Cardiac muscle cell (in vitro differentiated cells and primary cell): ENCODE data around the gene ADAMTSL3. TPM values are rescaled to one million over a fixed set of nuclear protein-coding genes. Genes with fewer than 3 reads are reported as not detected.
A peak's percentile ranks its signal among the peaks of the same experiment; 100 is the strongest.

Experiments
- DNase-seq, 2 donors: peaks; one replicate each; pipeline versions ENCODE4 v3.0.0 to v3.0.0-alpha.2; 2010 to 2017; ENCODE audit warnings: low read depth in 1 of 2, low spot score in 1 of 2
- H3K27ac ChIP-seq: fragments of 200-600 bp; sonication (generic); 2 replicates; pipeline ENCODE4 v1.5.1; 2016
- H3K27me3 ChIP-seq: fragments of 200-600 bp; sonication (generic); 2 replicates; pipeline ENCODE4 v1.6.0; 2016; ENCODE audit warnings: control low read depth
- H3K36me3 ChIP-seq: fragments of 200-600 bp; sonication (generic); 2 replicates; pipeline ENCODE4 v1.5.1; 2016; ENCODE audit warnings: control low read depth
- H3K4me1 ChIP-seq: fragments of 200-600 bp; sonication (generic); 2 replicates; pipeline ENCODE4 v1.8.1; 2017; ENCODE audit warnings: low read depth, mild to moderate bottlenecking, mixed run types
- H3K4me3 ChIP-seq: fragments of 200-600 bp; sonication (generic); 2 replicates; pipeline ENCODE4 v1.5.1; 2016; ENCODE audit warnings: mild to moderate bottlenecking
- H3K9me3 ChIP-seq: fragments of 200-600 bp; sonication (generic); 2 replicates; pipeline ENCODE4 v1.5.1; 2017; ENCODE audit warnings: low read depth, mild to moderate bottlenecking, control low read depth
- polyA plus RNA-seq: library from polyadenylated mRNA; unstranded; fragments of >200 nt; fragmentation: Nextera tagmentation; extraction: Ambion mirVana; gene quantifications from 2 replicates; pipeline ENCODE4 v1.2.1, GENCODE V29; 2016
- total RNA-seq: library from RNA; depleted of rRNA; stranded (reverse); fragments of >200 nt; gene quantifications from 2 replicates; pipeline ENCODE4 v1.2.3, GENCODE V29; 2016
- TF ChIP-seq, protein P1 (sequence below): IDR thresholded peaks from 2 replicates; pipeline ENCODE4 v1.5.1; 2012; ENCODE audit warnings: low read depth, mild to moderate bottlenecking, low read length

The ADAMTSL3 gene
- total and polyA plus RNA-seq, 2 experiments from 2014 or later = 0.83 to 2.0 TPM

DNA sequence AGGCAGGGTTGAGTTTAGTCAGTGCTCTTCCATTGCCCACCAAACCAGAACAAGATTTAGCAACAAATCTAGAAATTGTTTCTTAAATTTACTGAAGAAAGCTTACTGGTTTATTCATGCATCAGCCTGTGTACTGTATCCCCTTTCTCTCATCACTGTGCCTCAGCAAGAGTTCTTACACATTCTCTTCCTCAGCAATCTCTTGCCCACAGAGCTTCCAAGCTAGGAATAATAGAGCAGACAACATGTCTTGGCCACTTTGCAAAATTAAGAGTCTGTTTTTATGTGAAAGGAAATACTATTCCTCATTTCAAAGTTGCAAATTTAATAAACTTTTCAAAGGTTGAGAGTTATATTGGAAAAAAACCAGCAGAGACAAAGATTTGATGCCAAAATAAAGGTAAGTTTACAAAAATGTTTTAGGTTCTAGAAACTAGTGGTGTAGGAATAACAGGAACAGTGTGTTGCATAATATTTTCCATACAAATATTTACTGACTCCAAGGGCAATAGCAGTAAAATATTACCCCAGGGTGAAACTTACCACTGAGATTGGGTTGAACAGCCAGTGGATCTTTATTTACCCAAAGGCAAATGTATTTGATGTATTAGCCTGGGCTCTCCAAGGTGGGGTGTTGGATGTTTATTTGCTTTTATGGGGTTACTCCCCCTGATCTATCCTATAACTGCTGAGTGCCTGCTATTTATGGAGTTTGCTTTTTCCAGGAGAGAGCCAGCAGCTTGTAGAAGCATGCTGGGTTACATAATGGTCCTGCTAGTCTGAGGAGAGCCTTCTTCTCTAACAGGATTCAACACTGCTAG lies 276.7 kb downstream of the ADAMTSL3 start:
- Histone ChIP-seq H3K36me3 (no peaks in the 10 kb centered on the region), H3K9me3 (no peaks in the 10 kb centered on the region), H3K4me3 (no peak overlapping the region), H3K27me3 (no peaks in the 10 kb centered on the region), H3K4me1 (no peaks in the 10 kb centered on the region), H3K27ac (no peak overlapping the region)
- DNase-seq = no peak
- TF ChIP-seq, protein P1, sequence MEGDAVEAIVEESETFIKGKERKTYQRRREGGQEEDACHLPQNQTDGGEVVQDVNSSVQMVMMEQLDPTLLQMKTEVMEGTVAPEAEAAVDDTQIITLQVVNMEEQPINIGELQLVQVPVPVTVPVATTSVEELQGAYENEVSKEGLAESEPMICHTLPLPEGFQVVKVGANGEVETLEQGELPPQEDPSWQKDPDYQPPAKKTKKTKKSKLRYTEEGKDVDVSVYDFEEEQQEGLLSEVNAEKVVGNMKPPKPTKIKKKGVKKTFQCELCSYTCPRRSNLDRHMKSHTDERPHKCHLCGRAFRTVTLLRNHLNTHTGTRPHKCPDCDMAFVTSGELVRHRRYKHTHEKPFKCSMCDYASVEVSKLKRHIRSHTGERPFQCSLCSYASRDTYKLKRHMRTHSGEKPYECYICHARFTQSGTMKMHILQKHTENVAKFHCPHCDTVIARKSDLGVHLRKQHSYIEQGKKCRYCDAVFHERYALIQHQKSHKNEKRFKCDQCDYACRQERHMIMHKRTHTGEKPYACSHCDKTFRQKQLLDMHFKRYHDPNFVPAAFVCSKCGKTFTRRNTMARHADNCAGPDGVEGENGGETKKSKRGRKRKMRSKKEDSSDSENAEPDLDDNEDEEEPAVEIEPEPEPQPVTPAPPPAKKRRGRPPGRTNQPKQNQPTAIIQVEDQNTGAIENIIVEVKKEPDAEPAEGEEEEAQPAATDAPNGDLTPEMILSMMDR = no peak

DNA sequence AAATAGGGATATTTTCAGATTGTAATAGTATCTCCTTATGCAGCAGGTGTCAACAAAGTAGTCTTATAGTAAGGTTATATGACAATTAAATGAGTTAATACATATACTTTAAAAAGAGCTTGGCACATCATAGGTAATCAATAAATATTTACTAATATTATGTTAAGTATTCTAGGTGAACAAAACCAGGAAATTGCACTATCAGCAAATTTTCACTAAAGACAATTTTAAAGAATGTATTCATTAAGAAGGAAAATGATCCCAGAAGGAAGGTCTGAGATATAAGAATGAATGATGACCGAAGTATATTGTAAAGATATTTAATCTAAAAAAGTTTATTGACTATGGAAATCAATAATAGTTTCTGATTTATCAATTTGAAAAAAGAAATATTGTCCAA lies 281.9 kb downstream of the ADAMTSL3 start:
- no peaks in the 10 kb centered on the region for H3K36me3 ChIP-seq
- DNase-seq = no peak
- H3K4me3 ChIP-seq = no peak overlapping the region
- H3K27ac ChIP-seq = no peak overlapping the region
- TF ChIP-seq, protein P1 = no peak
- no peaks in the 10 kb centered on the region for H3K4me1 ChIP-seq
- H3K27me3 ChIP-seq = no peaks in the 10 kb centered on the region
- H3K9me3 ChIP-seq = no peaks in the 10 kb centered on the region

DNA sequence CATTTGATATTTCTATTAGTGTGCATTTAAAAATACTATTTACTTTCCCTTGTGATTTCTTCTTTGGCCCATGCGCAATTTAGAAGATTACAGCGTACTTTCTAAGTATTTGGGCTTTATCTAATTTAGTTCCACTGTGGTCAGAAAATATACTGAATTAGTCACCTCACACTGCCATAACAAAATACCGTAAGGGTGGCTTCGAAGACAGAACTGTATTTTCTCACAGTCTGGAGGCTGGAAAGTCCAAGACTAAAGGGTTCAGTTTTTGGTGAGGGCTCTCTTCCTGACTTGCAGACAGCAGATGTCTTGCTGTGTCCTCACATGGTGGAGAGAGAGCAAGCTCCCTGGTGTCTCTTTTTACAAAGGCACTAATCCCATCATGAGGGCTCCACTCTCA lies 286.2 kb downstream of the ADAMTSL3 start:
- no peaks in the 10 kb centered on the region for H3K4me1 ChIP-seq
- no peak for DNase-seq
- H3K27ac ChIP-seq = no peak overlapping the region
- no peaks in the 10 kb centered on the region for H3K27me3 ChIP-seq
- no peaks in the 10 kb centered on the region for H3K36me3 ChIP-seq
- H3K9me3 ChIP-seq = no peaks in the 10 kb centered on the region
- TF ChIP-seq, protein P1 = no peak
- H3K4me3 ChIP-seq = no peak overlapping the region

DNA sequence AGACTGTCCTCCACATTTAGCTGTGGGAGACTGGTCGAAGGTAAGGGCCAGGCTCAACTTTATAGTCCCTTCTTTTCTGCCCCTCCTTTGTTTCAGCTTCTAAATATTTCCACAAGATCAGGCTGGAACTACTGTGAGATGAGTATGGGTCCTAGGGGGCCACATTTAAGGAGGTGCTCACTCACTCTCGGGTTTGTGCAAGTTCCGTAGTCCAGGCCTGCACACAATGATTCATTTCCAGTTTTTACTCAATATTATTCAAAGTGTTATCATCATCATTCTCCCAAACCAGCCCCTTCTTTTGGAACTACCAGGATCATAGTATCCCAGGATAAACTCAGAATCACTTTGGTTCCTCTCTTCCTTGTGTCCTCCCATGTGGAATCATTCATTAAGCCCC lies 289.1 kb downstream of the ADAMTSL3 start:
- Histone ChIP-seq H3K27ac (no peak overlapping the region), H3K27me3 (no peaks in the 10 kb centered on the region), H3K4me3 (no peak overlapping the region), H3K4me1 (no peaks in the 10 kb centered on the region), H3K9me3 (no peaks in the 10 kb centered on the region), H3K36me3 (no peaks in the 10 kb centered on the region)
- TF ChIP-seq, protein P1 = no peak
- DNase-seq = no peak

DNA sequence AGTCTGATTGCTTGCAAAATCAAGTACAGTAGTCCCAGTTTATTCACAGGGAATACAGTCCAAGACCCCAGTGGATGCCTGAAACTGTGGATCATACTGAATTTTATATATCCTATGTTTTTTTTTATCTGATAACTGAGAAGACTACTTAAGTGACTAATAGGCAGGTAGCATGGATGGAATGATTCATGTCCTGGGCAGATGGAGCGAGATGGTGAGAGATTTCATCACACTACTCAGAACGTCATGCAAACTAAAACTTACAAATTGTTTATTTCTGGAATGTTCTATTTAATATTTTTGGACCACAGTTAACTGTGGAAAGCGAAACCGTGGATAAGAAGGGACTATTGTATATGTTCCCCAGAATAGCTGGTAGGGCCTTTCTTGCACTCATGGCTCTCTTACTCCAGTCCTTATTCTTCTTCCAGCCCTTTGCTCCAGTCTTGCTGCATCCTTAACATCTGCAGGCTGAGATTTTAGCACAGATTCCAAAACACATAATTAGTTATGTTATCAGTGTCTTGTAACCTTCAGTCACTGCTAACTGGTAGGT lies 290.0 kb downstream of the ADAMTSL3 start:
- Histone ChIP-seq H3K4me1 (no peaks in the 10 kb centered on the region), H3K4me3 (no peak overlapping the region), H3K36me3 (no peaks in the 10 kb centered on the region), H3K9me3 (no peaks in the 10 kb centered on the region), H3K27me3 (no peaks in the 10 kb centered on the region), H3K27ac (no peak overlapping the region)
- DNase-seq = peak in 1 of 2 donors; percentile 48
- TF ChIP-seq, protein P1 = no peak
